ENCODE measurements around the gene PCSK2.

PCSK2 gene

DNA sequence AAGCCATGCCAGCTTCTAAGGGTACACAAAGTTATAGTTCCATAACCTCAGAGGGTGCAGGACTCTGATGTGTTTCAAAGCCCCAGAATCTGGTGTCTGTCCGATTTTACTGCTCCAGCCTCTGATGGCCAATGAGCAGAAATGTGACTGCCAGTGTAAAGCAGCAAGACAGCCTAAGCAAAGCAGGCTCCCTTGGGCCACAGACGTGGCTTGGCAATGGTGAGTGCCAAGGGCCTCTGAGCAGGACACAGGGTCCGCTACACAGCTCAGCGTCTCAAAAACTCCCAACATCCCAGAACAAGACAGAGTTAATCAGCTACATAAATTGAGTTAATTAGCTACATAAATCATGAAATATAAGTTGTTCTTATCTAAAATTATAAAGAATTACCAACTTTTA, 69.2 kb downstream of the PCSK2 start:
- DNase-seq (ENCODE audit: low spot score): no peak
- TF ChIP-seq, protein P1, sequence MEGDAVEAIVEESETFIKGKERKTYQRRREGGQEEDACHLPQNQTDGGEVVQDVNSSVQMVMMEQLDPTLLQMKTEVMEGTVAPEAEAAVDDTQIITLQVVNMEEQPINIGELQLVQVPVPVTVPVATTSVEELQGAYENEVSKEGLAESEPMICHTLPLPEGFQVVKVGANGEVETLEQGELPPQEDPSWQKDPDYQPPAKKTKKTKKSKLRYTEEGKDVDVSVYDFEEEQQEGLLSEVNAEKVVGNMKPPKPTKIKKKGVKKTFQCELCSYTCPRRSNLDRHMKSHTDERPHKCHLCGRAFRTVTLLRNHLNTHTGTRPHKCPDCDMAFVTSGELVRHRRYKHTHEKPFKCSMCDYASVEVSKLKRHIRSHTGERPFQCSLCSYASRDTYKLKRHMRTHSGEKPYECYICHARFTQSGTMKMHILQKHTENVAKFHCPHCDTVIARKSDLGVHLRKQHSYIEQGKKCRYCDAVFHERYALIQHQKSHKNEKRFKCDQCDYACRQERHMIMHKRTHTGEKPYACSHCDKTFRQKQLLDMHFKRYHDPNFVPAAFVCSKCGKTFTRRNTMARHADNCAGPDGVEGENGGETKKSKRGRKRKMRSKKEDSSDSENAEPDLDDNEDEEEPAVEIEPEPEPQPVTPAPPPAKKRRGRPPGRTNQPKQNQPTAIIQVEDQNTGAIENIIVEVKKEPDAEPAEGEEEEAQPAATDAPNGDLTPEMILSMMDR (IDR thresholded peaks at IDR 0.05; ENCODE audit: extremely low read depth, missing control alignments): no peak

GRCh38 chr20:17298171-17298570, 71.3 kb downstream of the PCSK2 start:
- no peak for DNase-seq (ENCODE audit: low spot score)
- TF ChIP-seq, protein P1 (IDR thresholded peaks at IDR 0.05; ENCODE audit: extremely low read depth, missing control alignments): no peak

- TF ChIP-seq, protein P1 (IDR thresholded peaks at IDR 0.05; ENCODE audit: extremely low read depth, missing control alignments): no peak
- DNase-seq (ENCODE audit: low spot score): no peak
Observed at GRCh38 chr20:17298751-17299150, 71.9 kb downstream of the PCSK2 start.

DNA sequence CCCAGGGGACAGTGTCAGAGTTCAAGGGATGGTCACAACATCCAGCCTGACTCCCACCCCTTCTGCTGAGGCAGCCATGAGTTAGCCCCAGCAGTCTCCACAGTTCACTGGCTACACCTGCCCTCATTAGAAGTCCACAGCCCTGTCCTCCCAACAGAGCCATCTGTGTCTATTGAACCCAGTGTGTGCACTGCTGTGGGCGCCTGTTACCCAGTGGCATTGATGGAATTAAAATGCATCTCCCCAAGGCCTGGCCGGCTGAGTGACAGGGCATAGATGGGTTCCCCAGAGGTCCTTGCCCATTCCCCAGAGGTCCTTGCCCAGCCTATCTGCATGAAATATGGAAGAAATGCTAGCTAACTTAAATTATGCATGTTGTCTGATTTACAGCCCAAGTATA, 73.3 kb downstream of the PCSK2 start:
- TF ChIP-seq, protein P1 (IDR thresholded peaks at IDR 0.05; ENCODE audit: extremely low read depth, missing control alignments): no peak
- DNase-seq (ENCODE audit: low spot score): no peak

DNA sequence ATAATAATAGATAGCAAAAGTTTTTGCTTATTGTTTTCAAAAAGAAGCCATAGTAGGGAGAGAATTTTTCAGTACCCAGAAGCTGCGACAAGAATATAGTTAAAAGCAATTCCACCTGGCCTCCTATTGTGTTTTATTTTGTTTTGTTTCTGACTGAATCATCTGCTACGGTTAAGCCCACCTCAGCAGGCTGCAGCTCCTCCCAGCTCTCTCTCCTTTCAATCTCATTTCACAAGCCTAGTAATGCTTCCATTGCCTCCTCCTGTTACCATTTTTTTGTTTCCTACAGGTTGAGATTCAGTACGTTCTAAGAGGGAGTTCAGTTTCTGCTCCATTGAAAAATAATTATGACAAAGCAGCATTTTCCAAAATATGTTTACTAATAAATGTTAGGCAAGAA, 77.9 kb downstream of the PCSK2 start:
- TF ChIP-seq, protein P1 (IDR thresholded peaks at IDR 0.05; ENCODE audit: extremely low read depth, missing control alignments): no peak
- no peak for DNase-seq (ENCODE audit: low spot score)

- DNase-seq (ENCODE audit: low spot score): no peak
- TF ChIP-seq, protein P1 (IDR thresholded peaks at IDR 0.05; ENCODE audit: extremely low read depth, missing control alignments): no peak
Observed at GRCh38 chr20:17306427-17306826, 79.6 kb downstream of the PCSK2 start.

DNA sequence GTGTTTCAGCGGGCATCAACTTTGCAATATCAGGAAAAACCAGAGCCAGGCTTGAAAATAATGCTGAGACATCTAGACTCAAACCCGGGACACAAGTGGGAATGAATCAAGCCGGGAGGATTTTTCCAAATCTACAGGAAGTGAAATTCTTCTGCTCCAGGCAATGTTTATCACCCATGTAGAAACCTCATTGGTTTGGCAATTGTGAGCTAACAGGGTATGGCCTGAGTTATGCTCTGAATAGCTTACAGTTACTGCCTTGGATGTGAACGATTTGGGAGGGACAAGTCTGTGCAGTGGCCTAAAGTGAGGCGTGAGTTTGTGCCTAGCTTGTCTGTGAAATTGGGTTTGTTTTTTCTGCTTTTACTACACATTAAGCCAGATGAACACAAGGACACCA, 87.4 kb downstream of the PCSK2 start:
- TF ChIP-seq, protein P1 (IDR thresholded peaks at IDR 0.05; ENCODE audit: extremely low read depth, missing control alignments): no peak
- DNase-seq (ENCODE audit: low spot score): no peak

All from GM20000 (cell line).